ENCODE results near the gene DOCK2. TPM values are rescaled to one million over a fixed set of nuclear protein-coding genes. Genes with fewer than 3 reads are reported as not detected.

DOCK2 gene
- total and polyA plus RNA-seq, 5 donors from 2014 or later: 65.9 to 354 (median 71.1) TPM

- Mint-ChIP-seq H3K4me3 (no peak overlapping the region), H3K4me1 (peaks cover 1 to 24% (median 11%) of the 10 kb centered on the region in 4 donors), H3K36me3 (peaks cover 85% of the 10 kb centered on the region), H3K9me3 (peaks cover 0 to 19% (median 2%) of the 10 kb centered on the region in 7 donors), H3K27me3 (no peaks in the 10 kb centered on the region), H3K27ac (no peak overlapping the region)
- Histone ChIP-seq H3K27me3 (ENCODE audit: control insufficient read depth, insufficient read depth, low read length) (no peaks in the 10 kb centered on the region), H3K9me3 (ENCODE audit: control insufficient read depth in 2 of 2, low read length in 2 of 2) (peaks cover 12 to 23% of the 10 kb centered on the region in 2 experiments), H3K36me3 (ENCODE audit: control insufficient read depth, insufficient read depth, low read length) (peaks cover 65% of the 10 kb centered on the region), H3K4me1 (ENCODE audit: control insufficient read depth, insufficient read depth, low read length, poor library complexity, severe bottlenecking) (no peaks in the 10 kb centered on the region), H3K27ac (ENCODE audit: insufficient read depth, low read length, poor library complexity, severe bottlenecking) (no peak overlapping the region), H3K4me3 (ENCODE audit: low read depth, low read length) (no peak overlapping the region)
- ATAC-seq (ENCODE audit: low read depth in 2 of 2) (no peak), DNase-seq (no peak)
Measured at GRCh38 chr5:169850409-169850808, 213.3 kb downstream of the DOCK2 start.

DNA sequence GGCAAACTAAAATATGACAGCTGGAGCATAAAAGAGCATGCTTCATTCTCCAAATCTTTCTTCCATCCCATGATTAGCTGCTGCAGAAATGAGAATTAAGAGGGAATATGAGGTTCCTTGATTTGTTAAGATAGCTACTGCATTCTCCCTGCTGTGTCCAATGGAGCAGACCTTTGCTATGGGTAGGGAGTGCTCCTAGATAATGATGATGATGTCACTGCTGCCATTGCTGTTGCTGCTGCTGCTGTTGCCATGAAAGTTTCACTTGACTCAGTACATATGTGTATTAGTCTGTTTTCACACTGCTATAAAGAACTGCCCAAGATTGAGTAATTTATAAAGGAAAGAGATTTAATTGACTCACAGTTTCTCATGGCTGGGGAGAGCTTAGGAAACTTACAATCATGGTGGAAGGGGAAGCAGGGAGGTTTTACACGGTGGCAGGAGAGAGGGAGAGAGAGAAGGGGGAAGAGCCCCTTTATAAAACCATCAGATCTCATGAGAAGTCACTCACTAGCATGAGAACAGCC is 214.3 kb downstream of the DOCK2 start:
- H3K36me3 Mint-ChIP-seq: peaks cover 82% of the 10 kb centered on the region
- DNase-seq (no peak), ATAC-seq (ENCODE audit: low read depth in 2 of 2) (no peak)
- Histone ChIP-seq H3K4me1 (ENCODE audit: control insufficient read depth, insufficient read depth, low read length, poor library complexity, severe bottlenecking) (no peaks in the 10 kb centered on the region), H3K36me3 (ENCODE audit: control insufficient read depth, insufficient read depth, low read length) (peaks cover 64% of the 10 kb centered on the region), H3K4me3 (ENCODE audit: low read depth, low read length) (no peak overlapping the region), H3K27ac (ENCODE audit: insufficient read depth, low read length, poor library complexity, severe bottlenecking) (no peak overlapping the region), H3K27me3 (ENCODE audit: control insufficient read depth, insufficient read depth, low read length) (no peaks in the 10 kb centered on the region), H3K9me3 (ENCODE audit: control insufficient read depth in 2 of 2, low read length in 2 of 2) (peaks cover 12 to 23% of the 10 kb centered on the region in 2 experiments)
- H3K27ac Mint-ChIP-seq: peak overlapping the region in 2 of 3 donors; percentile 9 to 68
- H3K4me3 Mint-ChIP-seq: no peak overlapping the region
- H3K9me3 Mint-ChIP-seq: peaks cover 0 to 19% (median 2%) of the 10 kb centered on the region in 7 donors
- no peaks in the 10 kb centered on the region for H3K27me3 Mint-ChIP-seq
- peaks cover 4 to 31% (median 16%) of the 10 kb centered on the region in 4 donors for H3K4me1 Mint-ChIP-seq

DNA sequence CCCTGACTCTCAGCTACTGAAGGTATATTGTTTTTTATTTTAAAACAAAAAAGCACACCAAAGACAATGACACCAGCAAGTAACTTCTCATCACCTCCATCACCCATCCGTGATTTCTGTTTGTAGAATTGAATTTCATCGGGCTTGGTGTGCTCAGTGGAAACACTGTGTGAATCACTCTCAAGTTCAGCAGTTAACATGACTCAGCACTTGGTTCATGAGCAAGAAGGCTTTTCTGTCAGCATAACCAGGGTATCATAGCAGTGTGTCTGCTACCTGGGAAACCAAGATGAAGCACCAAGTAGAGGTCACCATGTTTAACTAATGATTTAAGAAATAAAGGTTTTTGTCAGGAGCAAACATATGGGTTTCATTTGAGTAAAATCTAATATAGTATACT is 219.5 kb downstream of the DOCK2 start:
- no peak overlapping the region for H3K4me3 Mint-ChIP-seq
- DNase-seq (peak in 1 of 3 donors; percentile 11), ATAC-seq (ENCODE audit: low read depth in 2 of 2) (no peak)
- H3K27me3 Mint-ChIP-seq: no peaks in the 10 kb centered on the region
- no peak overlapping the region for H3K4me3 ChIP-seq (ENCODE audit: low read depth, low read length)
- peaks cover 0 to 4% (median 0%) of the 10 kb centered on the region in 7 donors for H3K9me3 Mint-ChIP-seq
- peaks cover 21 to 50% (median 42%) of the 10 kb centered on the region in 4 donors for H3K4me1 Mint-ChIP-seq
- no peaks in the 10 kb centered on the region for H3K9me3 ChIP-seq (ENCODE audit: control insufficient read depth in 2 of 2, low read length in 2 of 2)
- H3K27ac ChIP-seq (ENCODE audit: insufficient read depth, low read length, poor library complexity, severe bottlenecking): no peak overlapping the region
- peaks cover 55% of the 10 kb centered on the region for H3K36me3 Mint-ChIP-seq
- no peak overlapping the region for H3K27ac Mint-ChIP-seq
- no peaks in the 10 kb centered on the region for H3K4me1 ChIP-seq (ENCODE audit: control insufficient read depth, insufficient read depth, low read length, poor library complexity, severe bottlenecking)
- H3K27me3 ChIP-seq (ENCODE audit: control insufficient read depth, insufficient read depth, low read length): no peaks in the 10 kb centered on the region
- H3K36me3 ChIP-seq (ENCODE audit: control insufficient read depth, insufficient read depth, low read length): peaks cover 19% of the 10 kb centered on the region

GRCh38 chr5:169860585-169860984 is 223.5 kb downstream of the DOCK2 start:
- H3K4me1 Mint-ChIP-seq: peaks cover 32 to 52% (median 43%) of the 10 kb centered on the region in 4 donors
- no peak overlapping the region for H3K4me3 ChIP-seq (ENCODE audit: low read depth, low read length)

DNA sequence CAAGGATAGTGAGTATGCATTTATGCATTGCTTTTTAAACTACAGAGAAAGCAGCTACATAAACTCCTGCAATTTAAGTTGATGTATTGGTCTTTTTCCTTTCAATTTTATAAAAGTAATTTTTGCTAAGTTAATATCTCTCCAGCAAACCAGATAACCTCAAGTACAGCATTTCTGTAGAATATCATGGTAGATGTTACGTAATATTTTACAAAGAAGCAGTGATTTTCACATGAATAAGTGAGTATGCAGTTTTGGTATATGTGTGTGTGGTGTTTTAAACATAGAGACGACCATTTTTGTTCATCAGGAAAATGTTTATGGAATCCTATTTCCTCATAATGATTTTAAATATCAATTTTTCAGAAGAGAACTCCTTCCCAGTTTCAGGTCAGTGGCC is 224.4 kb downstream of the DOCK2 start:
- Mint-ChIP-seq H3K4me3 (no peak overlapping the region), H3K27me3 (no peaks in the 10 kb centered on the region), H3K4me1 (peaks cover 31 to 52% (median 41%) of the 10 kb centered on the region in 4 donors), H3K36me3 (peaks cover 45% of the 10 kb centered on the region), H3K27ac (no peak overlapping the region), H3K9me3 (no peaks in the 10 kb centered on the region)
- Histone ChIP-seq H3K27ac (ENCODE audit: insufficient read depth, low read length, poor library complexity, severe bottlenecking) (no peak overlapping the region), H3K27me3 (ENCODE audit: control insufficient read depth, insufficient read depth, low read length) (no peaks in the 10 kb centered on the region), H3K36me3 (ENCODE audit: control insufficient read depth, insufficient read depth, low read length) (peaks cover 23% of the 10 kb centered on the region), H3K9me3 (ENCODE audit: control insufficient read depth in 2 of 2, low read length in 2 of 2) (no peaks in the 10 kb centered on the region), H3K4me1 (ENCODE audit: control insufficient read depth, insufficient read depth, low read length, poor library complexity, severe bottlenecking) (no peaks in the 10 kb centered on the region), H3K4me3 (ENCODE audit: low read depth, low read length) (no peak overlapping the region)
- DNase-seq (no peak), ATAC-seq (ENCODE audit: low read depth in 2 of 2) (no peak)

More at GRCh38 chr5:169860585-169860984, 223.5 kb downstream of the DOCK2 start:
- Mint-ChIP-seq H3K36me3 (peaks cover 43% of the 10 kb centered on the region), H3K9me3 (no peaks in the 10 kb centered on the region), H3K4me3 (no peak overlapping the region), H3K27me3 (no peaks in the 10 kb centered on the region), H3K27ac (peak overlapping the region in 2 of 3 donors; percentile 15 to 29)
- no peak for ATAC-seq (ENCODE audit: low read depth in 2 of 2)
- Histone ChIP-seq H3K27me3 (ENCODE audit: control insufficient read depth, insufficient read depth, low read length) (no peaks in the 10 kb centered on the region), H3K36me3 (ENCODE audit: control insufficient read depth, insufficient read depth, low read length) (peaks cover 21% of the 10 kb centered on the region), H3K4me1 (ENCODE audit: control insufficient read depth, insufficient read depth, low read length, poor library complexity, severe bottlenecking) (no peaks in the 10 kb centered on the region), H3K9me3 (ENCODE audit: control insufficient read depth in 2 of 2, low read length in 2 of 2) (no peaks in the 10 kb centered on the region), H3K27ac (ENCODE audit: insufficient read depth, low read length, poor library complexity, severe bottlenecking) (no peak overlapping the region)
- DNase-seq: no peak

DNA sequence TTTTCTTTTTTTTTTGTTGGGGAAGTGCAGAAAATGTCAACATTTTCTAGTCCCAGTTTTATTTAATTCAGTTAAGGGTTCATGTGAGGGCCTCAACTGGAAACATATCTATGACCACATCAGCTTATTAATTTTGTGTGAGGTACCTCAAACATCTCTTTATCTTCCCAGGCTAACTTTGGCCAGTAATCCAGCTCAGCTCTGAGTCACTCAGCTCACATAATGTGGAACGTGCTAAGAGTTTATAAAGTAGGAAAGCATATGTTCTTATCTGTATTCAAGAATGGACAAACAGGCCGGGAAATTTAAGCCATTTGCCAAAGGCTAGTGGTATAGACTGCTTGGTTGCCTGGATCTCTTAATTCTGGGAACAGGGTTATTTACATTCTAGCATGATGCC is 224.9 kb downstream of the DOCK2 start:
- Histone ChIP-seq H3K36me3 (ENCODE audit: control insufficient read depth, insufficient read depth, low read length) (peaks cover 23% of the 10 kb centered on the region), H3K27ac (ENCODE audit: insufficient read depth, low read length, poor library complexity, severe bottlenecking) (no peak overlapping the region), H3K9me3 (ENCODE audit: control insufficient read depth in 2 of 2, low read length in 2 of 2) (no peaks in the 10 kb centered on the region), H3K27me3 (ENCODE audit: control insufficient read depth, insufficient read depth, low read length) (no peaks in the 10 kb centered on the region), H3K4me1 (ENCODE audit: control insufficient read depth, insufficient read depth, low read length, poor library complexity, severe bottlenecking) (no peaks in the 10 kb centered on the region), H3K4me3 (ENCODE audit: low read depth, low read length) (no peak overlapping the region)
- peak overlapping the region in 1 of 3 donors; percentile 67 for H3K27ac Mint-ChIP-seq
- H3K4me3 Mint-ChIP-seq: no peak overlapping the region
- H3K27me3 Mint-ChIP-seq: no peaks in the 10 kb centered on the region
- no peaks in the 10 kb centered on the region for H3K9me3 Mint-ChIP-seq
- H3K36me3 Mint-ChIP-seq: peaks cover 45% of the 10 kb centered on the region
- no peak for ATAC-seq (ENCODE audit: low read depth in 2 of 2)
- H3K4me1 Mint-ChIP-seq: peaks cover 30 to 51% (median 40%) of the 10 kb centered on the region in 4 donors
- DNase-seq: no peak

DNA sequence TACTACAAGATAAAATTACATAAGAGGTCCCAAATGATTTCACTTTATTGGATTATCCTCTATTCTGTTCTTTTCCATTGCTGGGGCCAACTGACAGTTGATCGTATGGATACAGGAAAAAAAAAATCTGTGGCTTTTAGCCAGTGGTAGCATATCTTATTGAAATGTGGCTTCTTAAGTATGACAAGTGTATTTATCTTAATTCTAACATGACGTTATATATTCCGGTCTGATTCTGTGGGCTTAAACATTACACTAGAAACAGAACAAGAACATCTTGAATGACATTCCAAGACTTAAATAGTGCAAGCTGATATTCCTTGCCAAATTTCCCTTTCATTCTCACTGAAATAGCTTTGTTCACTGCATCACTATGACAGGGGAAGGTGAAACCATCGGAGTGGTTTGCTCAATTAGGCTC is 225.3 kb downstream of the DOCK2 start:
- DNase-seq: no peak
- H3K36me3 Mint-ChIP-seq: peaks cover 48% of the 10 kb centered on the region

DNA sequence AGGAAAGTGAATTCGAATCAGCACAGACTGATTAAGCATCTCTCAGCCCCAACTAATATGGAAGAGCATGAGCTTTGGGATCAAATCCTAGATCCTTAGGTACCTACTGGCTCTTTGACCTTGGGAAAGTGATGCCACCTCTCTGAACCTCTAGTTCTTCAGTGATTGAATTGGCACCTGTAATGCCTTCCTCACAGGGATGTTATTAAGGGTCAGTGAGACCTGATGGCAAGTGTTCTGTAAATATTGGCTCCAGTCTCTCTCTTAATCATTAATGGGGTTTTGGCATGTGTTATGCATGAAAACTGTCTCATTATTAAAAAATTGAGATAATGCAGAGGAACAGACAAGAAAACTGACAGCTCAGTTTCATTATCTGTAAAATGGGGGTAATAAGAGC is 227.4 kb downstream of the DOCK2 start:
- Mint-ChIP-seq H3K27me3 (no peaks in the 10 kb centered on the region), H3K4me3 (no peak overlapping the region), H3K9me3 (no peaks in the 10 kb centered on the region), H3K27ac (peak overlapping the region in 1 of 3 donors; percentile 57), H3K4me1 (peaks cover 19 to 40% (median 29%) of the 10 kb centered on the region in 4 donors), H3K36me3 (peaks cover 44% of the 10 kb centered on the region)
- peaks cover 45% of the 10 kb centered on the region for H3K36me3 ChIP-seq (ENCODE audit: control insufficient read depth, insufficient read depth, low read length)
- no peaks in the 10 kb centered on the region for H3K4me1 ChIP-seq (ENCODE audit: control insufficient read depth, insufficient read depth, low read length, poor library complexity, severe bottlenecking)
- DNase-seq (no peak), ATAC-seq (ENCODE audit: low read depth in 2 of 2) (no peak)
- no peak overlapping the region for H3K4me3 ChIP-seq (ENCODE audit: low read depth, low read length)
- H3K27me3 ChIP-seq (ENCODE audit: control insufficient read depth, insufficient read depth, low read length): no peaks in the 10 kb centered on the region
- H3K27ac ChIP-seq (ENCODE audit: insufficient read depth, low read length, poor library complexity, severe bottlenecking): no peak overlapping the region
- H3K9me3 ChIP-seq (ENCODE audit: control insufficient read depth in 2 of 2, low read length in 2 of 2): no peaks in the 10 kb centered on the region

More for the DNA sequence above, 225.3 kb downstream of the DOCK2 start:
- ATAC-seq (ENCODE audit: low read depth in 2 of 2): no peak
- no peaks in the 10 kb centered on the region for H3K9me3 ChIP-seq (ENCODE audit: control insufficient read depth in 2 of 2, low read length in 2 of 2)
- H3K4me3 ChIP-seq (ENCODE audit: low read depth, low read length): no peak overlapping the region
- Mint-ChIP-seq H3K4me3 (no peak overlapping the region), H3K4me1 (peaks cover 28 to 46% (median 39%) of the 10 kb centered on the region in 4 donors), H3K27me3 (no peaks in the 10 kb centered on the region), H3K9me3 (no peaks in the 10 kb centered on the region), H3K27ac (no peak overlapping the region)
- H3K4me1 ChIP-seq (ENCODE audit: control insufficient read depth, insufficient read depth, low read length, poor library complexity, severe bottlenecking): no peaks in the 10 kb centered on the region
- H3K36me3 ChIP-seq (ENCODE audit: control insufficient read depth, insufficient read depth, low read length): peaks cover 27% of the 10 kb centered on the region
- H3K27ac ChIP-seq (ENCODE audit: insufficient read depth, low read length, poor library complexity, severe bottlenecking): no peak overlapping the region
- H3K27me3 ChIP-seq (ENCODE audit: control insufficient read depth, insufficient read depth, low read length): no peaks in the 10 kb centered on the region
